ENCODE results near the gene RREB1.

Gene RREB1

DNA sequence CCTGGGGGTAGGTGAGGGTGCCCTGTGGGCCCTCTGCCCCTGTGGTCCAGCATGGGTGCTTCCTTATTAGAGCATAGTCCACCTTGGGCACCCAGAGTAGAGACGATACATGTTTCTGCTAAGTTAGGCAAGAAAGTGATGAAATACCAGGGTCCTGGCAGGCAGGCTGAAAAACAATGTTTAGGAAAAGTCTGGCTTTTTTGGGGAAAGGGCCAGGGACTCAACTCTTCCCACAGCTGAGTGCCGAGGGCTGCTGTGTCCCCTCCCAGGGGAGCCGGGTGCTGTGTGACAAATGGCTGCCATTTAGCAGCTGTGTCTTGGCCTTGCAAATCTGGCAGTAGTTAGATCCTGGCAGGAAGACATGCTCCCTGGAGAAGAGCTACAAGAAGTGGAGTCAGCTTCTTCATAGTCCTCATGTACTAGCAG lies 61.5 kb downstream of the RREB1 start:
- CTCF ChIA-PET = interaction anchor here (0.7 kb wide), 1 partner anchor 14 kb away, joined by 3 read pairs; no protein-coding TSS in a partner anchor
- POLR2A ChIA-PET = no interaction called here
- DNase-seq (ENCODE audit: extremely low spot score) = no peak
- TF ChIP-seq FOXK2 (IDR thresholded peaks at IDR 0.05) = no peak
- TF ChIP-seq BHLHE40 (IDR thresholded peaks at IDR 0.05; ENCODE audit: borderline replicate concordance) = no peak
- TF ChIP-seq NFRKB (IDR thresholded peaks at IDR 0.05) = no peak
- no peak for TF ChIP-seq FOXM1 (IDR thresholded peaks at IDR 0.05; ENCODE audit: borderline replicate concordance)
- no peak for TF ChIP-seq CTBP1 (IDR thresholded peaks at IDR 0.05; ENCODE audit: borderline replicate concordance)

DNA sequence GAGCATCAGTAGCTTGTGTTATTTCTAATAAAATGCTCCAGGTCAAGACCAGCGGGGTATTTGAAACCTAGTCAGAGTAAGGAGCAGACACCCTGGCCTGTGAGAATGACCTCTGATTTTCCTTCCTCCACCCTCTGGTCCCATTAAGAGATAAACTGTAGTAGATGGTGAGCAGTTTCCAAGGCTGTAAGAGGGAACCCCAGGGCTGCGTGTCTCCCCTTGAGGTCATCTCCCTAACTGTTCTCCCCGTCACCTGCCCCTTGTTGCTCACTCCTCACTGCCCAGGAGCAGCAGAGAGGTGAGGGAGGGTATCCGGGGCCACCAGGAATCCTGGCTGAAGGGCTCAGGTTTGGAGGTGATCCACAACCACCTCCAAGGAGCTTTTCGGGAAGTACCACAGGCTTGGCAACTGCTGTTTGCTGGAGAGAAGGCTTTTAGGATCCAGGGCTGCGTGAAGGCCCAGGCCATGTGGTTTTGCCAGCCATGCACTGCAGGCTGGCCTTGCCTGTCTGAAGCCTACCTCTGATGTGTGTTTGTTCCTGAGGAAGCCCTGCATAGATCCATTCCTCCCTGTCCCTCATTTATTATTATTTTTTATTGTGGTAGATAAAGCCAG lies 62.5 kb downstream of the RREB1 start:
- TF ChIP-seq BHLHE40 (IDR thresholded peaks at IDR 0.05; ENCODE audit: borderline replicate concordance) = no peak
- no peak for TF ChIP-seq L3MBTL2 (conservative IDR thresholded peaks at IDR 0.05)
- no peak for TF ChIP-seq ARNT (IDR thresholded peaks at IDR 0.05)
- TF ChIP-seq CTBP1 (IDR thresholded peaks at IDR 0.05; ENCODE audit: borderline replicate concordance) = no peak
- TF ChIP-seq NFRKB (IDR thresholded peaks at IDR 0.05) = no peak
- TF ChIP-seq FOXK2 (IDR thresholded peaks at IDR 0.05) = no peak
- TF ChIP-seq, protein P1, sequence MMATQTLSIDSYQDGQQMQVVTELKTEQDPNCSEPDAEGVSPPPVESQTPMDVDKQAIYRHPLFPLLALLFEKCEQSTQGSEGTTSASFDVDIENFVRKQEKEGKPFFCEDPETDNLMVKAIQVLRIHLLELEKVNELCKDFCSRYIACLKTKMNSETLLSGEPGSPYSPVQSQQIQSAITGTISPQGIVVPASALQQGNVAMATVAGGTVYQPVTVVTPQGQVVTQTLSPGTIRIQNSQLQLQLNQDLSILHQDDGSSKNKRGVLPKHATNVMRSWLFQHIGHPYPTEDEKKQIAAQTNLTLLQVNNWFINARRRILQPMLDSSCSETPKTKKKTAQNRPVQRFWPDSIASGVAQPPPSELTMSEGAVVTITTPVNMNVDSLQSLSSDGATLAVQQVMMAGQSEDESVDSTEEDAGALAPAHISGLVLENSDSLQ (IDR thresholded peaks at IDR 0.05) = no peak
- TF ChIP-seq FOXA1 (IDR thresholded peaks at IDR 0.05) = no peak
- TF ChIP-seq LEF1 (IDR thresholded peaks at IDR 0.05; ENCODE audit: borderline replicate concordance) = no peak
- no peak for TF ChIP-seq FOXM1 (IDR thresholded peaks at IDR 0.05; ENCODE audit: borderline replicate concordance)
- no peak for TF ChIP-seq HDGF (IDR thresholded peaks at IDR 0.05; ENCODE audit: borderline replicate concordance)
- TF ChIP-seq SP1 (IDR thresholded peaks at IDR 0.05) = no peak
- no peak for TF ChIP-seq TARDBP (IDR thresholded peaks at IDR 0.05)
- no peak for TF ChIP-seq SUZ12 (IDR thresholded peaks at IDR 0.05)
- no peak for TF ChIP-seq ELF4 (IDR thresholded peaks at IDR 0.05)
- no peak for TF ChIP-seq ZNF384 (IDR thresholded peaks at IDR 0.05)
- ChIA-PET POLR2A (no interaction called here), CTCF (interaction anchor here (0.7 kb wide), 1 partner anchor 15 kb away, joined by 3 read pairs; no protein-coding TSS in a partner anchor)
- no peak for DNase-seq (ENCODE audit: extremely low spot score)

DNA sequence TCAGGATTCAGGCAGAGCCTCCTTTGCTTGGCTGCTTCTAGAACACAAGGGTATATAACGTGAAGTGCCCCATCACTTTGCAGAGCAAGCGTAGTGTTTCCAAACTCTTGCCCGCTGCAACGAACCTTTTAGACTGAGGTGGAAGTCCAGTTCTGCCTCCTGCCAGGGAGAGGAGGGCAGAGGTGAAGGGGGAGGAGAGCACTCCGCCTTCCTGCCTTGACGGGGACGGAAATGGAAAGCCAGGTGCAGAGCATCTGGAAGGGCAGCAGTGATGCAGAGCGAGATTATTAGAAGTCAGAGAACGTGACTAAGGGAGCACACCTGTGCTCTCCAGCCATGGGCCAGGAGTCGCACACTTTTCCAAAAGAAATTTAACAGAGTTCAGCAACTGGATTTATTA lies 63.4 kb downstream of the RREB1 start:
- no peak for DNase-seq (ENCODE audit: extremely low spot score)
- POLR2A ChIA-PET = no interaction called here
- CTCF ChIA-PET = no interaction called here

DNA sequence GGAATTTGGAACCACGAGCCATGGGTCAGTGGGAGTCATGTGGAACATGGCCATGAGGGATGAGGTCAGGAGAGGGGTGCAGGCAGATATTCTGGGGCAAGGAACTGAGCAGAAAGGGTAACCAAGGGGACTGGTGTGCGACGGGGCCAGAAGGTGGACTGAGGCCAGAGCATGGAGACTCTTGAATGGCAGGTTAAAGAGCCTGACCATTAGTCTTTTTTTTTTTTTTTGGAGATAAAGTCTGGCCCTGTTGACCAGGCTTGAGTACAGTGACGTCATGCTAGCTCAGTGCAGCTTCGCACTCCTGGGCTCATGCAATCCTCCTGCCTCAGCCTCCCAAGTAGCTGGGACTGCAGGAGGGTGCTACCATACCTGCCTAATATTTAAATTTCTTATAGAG lies 64.0 kb downstream of the RREB1 start:
- ChIA-PET CTCF (no interaction called here), POLR2A (no interaction called here)
- DNase-seq (ENCODE audit: extremely low spot score) = no peak
- TF ChIP-seq BHLHE40 (IDR thresholded peaks at IDR 0.05; ENCODE audit: borderline replicate concordance) (no peak), FOXA1 (IDR thresholded peaks at IDR 0.05) (no peak), NFRKB (IDR thresholded peaks at IDR 0.05) (no peak), L3MBTL2 (conservative IDR thresholded peaks at IDR 0.05) (no peak), ZNF384 (IDR thresholded peaks at IDR 0.05) (no peak), LEF1 (IDR thresholded peaks at IDR 0.05; ENCODE audit: borderline replicate concordance) (no peak), HDGF (IDR thresholded peaks at IDR 0.05; ENCODE audit: borderline replicate concordance) (no peak), SP1 (IDR thresholded peaks at IDR 0.05) (no peak), ARNT (IDR thresholded peaks at IDR 0.05) (no peak), TARDBP (IDR thresholded peaks at IDR 0.05) (no peak), SUZ12 (IDR thresholded peaks at IDR 0.05) (no peak), FOXM1 (IDR thresholded peaks at IDR 0.05; ENCODE audit: borderline replicate concordance) (no peak), ELF4 (IDR thresholded peaks at IDR 0.05) (no peak)
- TF ChIP-seq, protein P1 (IDR thresholded peaks at IDR 0.05) = no peak

More for the DNA sequence above, 63.4 kb downstream of the RREB1 start:
- TF ChIP-seq FOXA1 (IDR thresholded peaks at IDR 0.05) (no peak), L3MBTL2 (conservative IDR thresholded peaks at IDR 0.05) (no peak), LEF1 (IDR thresholded peaks at IDR 0.05; ENCODE audit: borderline replicate concordance) (no peak), CTBP1 (IDR thresholded peaks at IDR 0.05; ENCODE audit: borderline replicate concordance) (no peak), ZNF384 (IDR thresholded peaks at IDR 0.05) (no peak), TARDBP (IDR thresholded peaks at IDR 0.05) (no peak), FOXK2 (IDR thresholded peaks at IDR 0.05) (no peak), ARNT (IDR thresholded peaks at IDR 0.05) (no peak), HDGF (IDR thresholded peaks at IDR 0.05; ENCODE audit: borderline replicate concordance) (no peak), SUZ12 (IDR thresholded peaks at IDR 0.05) (no peak), ELF4 (IDR thresholded peaks at IDR 0.05) (no peak)
- TF ChIP-seq, protein P1 (IDR thresholded peaks at IDR 0.05) = no peak

DNA sequence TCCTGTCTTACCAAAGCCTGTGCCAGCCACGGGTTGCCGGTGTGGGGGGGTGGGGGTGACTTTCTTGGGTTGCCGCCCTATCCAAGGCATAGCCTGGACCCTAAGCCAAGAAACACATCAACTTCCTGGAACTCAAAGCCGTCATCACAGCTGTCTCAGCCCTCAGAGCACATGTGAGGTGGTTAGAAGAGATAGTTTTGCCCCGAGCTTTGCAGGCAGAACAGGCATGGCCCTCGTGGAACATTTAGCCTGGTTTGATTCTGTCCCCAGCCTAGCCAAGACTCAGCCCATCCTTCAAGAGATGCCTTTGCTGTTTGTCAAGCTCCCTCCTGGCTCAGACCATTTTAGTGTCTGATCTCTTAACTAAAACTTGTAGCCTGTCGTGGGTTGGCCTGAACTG lies 64.9 kb downstream of the RREB1 start:
- CTCF ChIA-PET = no interaction called here
- DNase-seq (ENCODE audit: extremely low spot score) = no peak
- POLR2A ChIA-PET = no interaction called here
- TF ChIP-seq SUZ12 (IDR thresholded peaks at IDR 0.05) = no peak

DNA sequence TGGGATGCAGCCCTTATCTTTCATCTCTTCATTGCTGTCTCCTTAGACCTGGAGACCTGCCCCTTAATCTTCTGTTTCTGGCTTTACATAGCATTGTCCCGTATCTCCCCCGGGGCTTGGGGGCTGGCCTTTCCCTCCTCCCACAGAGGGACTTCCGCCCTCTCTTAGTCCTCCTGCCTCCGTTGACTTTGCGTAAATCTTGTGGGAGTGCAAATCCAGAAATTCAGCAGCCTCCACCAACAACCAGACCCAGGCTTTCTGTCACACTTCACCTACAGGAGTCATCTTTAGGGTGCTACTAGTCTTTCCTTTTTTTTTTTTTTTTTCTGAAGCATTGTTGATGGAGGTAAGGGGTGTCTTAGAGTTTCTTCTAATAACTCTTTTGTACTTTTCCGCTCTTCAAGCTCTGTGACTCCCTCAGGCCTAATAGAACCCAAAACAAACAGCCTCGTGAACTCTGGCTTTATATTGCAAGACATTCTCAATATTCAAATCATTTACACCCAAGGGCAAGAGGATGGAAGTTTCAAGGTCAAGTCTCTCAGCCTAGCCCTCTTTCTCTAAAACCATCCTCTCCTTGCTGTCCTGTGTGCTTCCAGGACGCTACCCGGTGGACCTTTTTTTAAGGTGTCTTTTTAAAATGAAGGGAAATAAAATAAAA lies 66.2 kb downstream of the RREB1 start:
- CTCF ChIA-PET = interaction anchor here (0.6 kb wide), 2 partner anchors 37 to 250 kb away, joined by 4 to 5 read pairs; no protein-coding TSS in a partner anchor
- no peak for TF ChIP-seq FOXA1 (IDR thresholded peaks at IDR 0.05)
- TF ChIP-seq NFRKB (IDR thresholded peaks at IDR 0.05) = no peak
- TF ChIP-seq, protein P1 (IDR thresholded peaks at IDR 0.05) = no peak
- no peak for TF ChIP-seq HDGF (IDR thresholded peaks at IDR 0.05; ENCODE audit: borderline replicate concordance)
- no peak for TF ChIP-seq FOXM1 (IDR thresholded peaks at IDR 0.05; ENCODE audit: borderline replicate concordance)
- TF ChIP-seq CTBP1 (IDR thresholded peaks at IDR 0.05; ENCODE audit: borderline replicate concordance) = no peak
- TF ChIP-seq FOXK2 (IDR thresholded peaks at IDR 0.05) = no peak
- no peak for TF ChIP-seq L3MBTL2 (conservative IDR thresholded peaks at IDR 0.05)
- TF ChIP-seq TARDBP (IDR thresholded peaks at IDR 0.05) = no peak
- no peak for TF ChIP-seq BHLHE40 (IDR thresholded peaks at IDR 0.05; ENCODE audit: borderline replicate concordance)
- TF ChIP-seq LEF1 (IDR thresholded peaks at IDR 0.05; ENCODE audit: borderline replicate concordance) = no peak
- no peak for TF ChIP-seq ZNF384 (IDR thresholded peaks at IDR 0.05)
- TF ChIP-seq ARNT (IDR thresholded peaks at IDR 0.05) = no peak
- no peak for TF ChIP-seq ELF4 (IDR thresholded peaks at IDR 0.05)
- POLR2A ChIA-PET = no interaction called here
- no peak for DNase-seq (ENCODE audit: extremely low spot score)
